Hippocampal formation (tissue), 2 donors: ENCODE data around the gene LBX2.
A peak's percentile ranks its signal among the peaks of the same experiment; 100 is the strongest.
"Not testable (repeated sequence)": the region's sequence is repeated elsewhere in the genome, so short reads cannot be mapped to it uniquely, and the experiment has no call there.

ENCODE experiments used
- DNase-seq, 2 donors: peaks; one replicate each; lab custom pipeline; 2025; lab: John Stamatoyannopoulos, UW

LBX2 gene

GRCh38 chr2:74482801-74483674, 16.4 kb downstream of the LBX2 start, which contains the start of the genes CCDC142 and TTC31:
Gene CCDC142 (minus strand): TSS chr2:74482998. CDS start chr2:74482837, 161 bp downstream.
Gene TTC31 (plus strand): TSS chr2:74483081. CDS start chr2:74483096, 15 bp downstream.
- peak; percentile 94 to 98 for DNase-seq

GRCh38 chr2:74481961-74482800, 17.2 kb downstream of the LBX2 start:
- no peak for DNase-seq

- no peak for DNase-seq
Observed at GRCh38 chr2:74481431-74481830, 18.0 kb downstream of the LBX2 start.

GRCh38 chr2:74474899-74475298, 24.5 kb downstream of the LBX2 start:
- no peak for DNase-seq

GRCh38 chr2:74474481-74474880, 24.9 kb downstream of the LBX2 start:
- DNase-seq, result no peak

- no peak for DNase-seq
Observed at GRCh38 chr2:74472945-74473258, 26.5 kb downstream of the LBX2 start.

- peak; percentile 85 to 90 for DNase-seq
Observed at GRCh38 chr2:74472086-74472944, 27.1 kb downstream of the LBX2 start, which contains the start of gene MRPL53. Gene MRPL53 (minus strand): TSS chr2:74472680. CDS start chr2:74472660, 20 bp downstream.

GRCh38 chr2:74471332-74472065, 27.9 kb downstream of the LBX2 start:
- no peak for DNase-seq

GRCh38 chr2:74470742-74471141, 28.7 kb downstream of the LBX2 start:
- not testable (repeated sequence) for DNase-seq

GRCh38 chr2:74464406-74464805, 35.0 kb downstream of the LBX2 start:
- no peak for DNase-seq

GRCh38 chr2:74462786-74463105, 36.7 kb downstream of the LBX2 start:
- no peak for DNase-seq

GRCh38 chr2:74462054-74462785, 37.2 kb downstream of the LBX2 start:
- DNase-seq, result no peak

GRCh38 chr2:74461187-74462053, 38.0 kb downstream of the LBX2 start:
- DNase-seq, result no peak

GRCh38 chr2:74460187-74460586, 39.2 kb downstream of the LBX2 start:
- not testable (repeated sequence) for DNase-seq

GRCh38 chr2:74459503-74460118, 39.8 kb downstream of the LBX2 start:
- not testable (repeated sequence) for DNase-seq

- DNase-seq, result no peak
Observed at GRCh38 chr2:74458938-74459363, 40.5 kb downstream of the LBX2 start.

- peak; percentile 99 to 100 for DNase-seq
Observed at GRCh38 chr2:74458132-74458937, 41.1 kb downstream of the LBX2 start, which contains the start of gene WBP1. Gene WBP1 (plus strand): TSS chr2:74458438. CDS start chr2:74458603, 165 bp downstream.
